Large intestine (tissue), 3 donors: ENCODE data around the gene TMEM38B. TPM values are rescaled to one million over a fixed set of nuclear protein-coding genes. Genes with fewer than 3 reads are reported as not detected.

Experiments used
- DNase-seq, 2 donors: peaks; one replicate each; pipeline versions ENCODE4 v3.0.0 to v3.0.0-alpha.2; 2013
- H3K27ac ChIP-seq: one replicate; pipeline ENCODE4 v1.5.1; 2013; ENCODE audit warnings: low read length
- H3K27me3 ChIP-seq: 2 replicates; pipeline ENCODE4 v1.6.1; 2013; ENCODE audit warnings: low read length; ENCODE audit not compliant: control insufficient read depth, insufficient read depth
- H3K36me3 ChIP-seq: 2 replicates; pipeline ENCODE4 v1.6.1; 2013; ENCODE audit warnings: low read length; ENCODE audit not compliant: control insufficient read depth, insufficient read depth
- H3K4me1 ChIP-seq: one replicate; pipeline ENCODE4 v1.6.1; 2013; ENCODE audit warnings: low read length; ENCODE audit not compliant: control insufficient read depth, insufficient read depth
- H3K4me3 ChIP-seq: one replicate; pipeline ENCODE4 v1.5.1; 2013; ENCODE audit warnings: low read length
- H3K9me3 ChIP-seq: one replicate; pipeline ENCODE4 v1.6.1; 2013; ENCODE audit warnings: mild to moderate bottlenecking, low read depth, low read length, moderate library complexity; ENCODE audit not compliant: control insufficient read depth
- WGBS: methylation state at CpG from one replicate; pipeline ENCODE4 v1.1.5; 2013; ENCODE audit warnings: low lambda C conversion rate; ENCODE audit not compliant: insufficient coverage; 5-methylcytosine and 5-hydroxymethylcytosine counted together
- polyA plus RNA-seq: library from polyadenylated mRNA; unstranded; fragments of 120-200 nt; gene quantifications from one replicate; pipeline ENCODE4 v1.2.1, GENCODE V29; 2013

TMEM38B gene
- polyA plus RNA-seq, 1 donor: 38.7 TPM

GRCh38 chr9:105662184-105663104 is 31.9 kb upstream of the TMEM38B start, which contains the start of gene TAL2:
TAL2 (plus strand) TSS chr9:105662457; CDS start chr9:105662497, 40 bp downstream.
- WGBS: no CpG with 5 or more reads among the region's 12 CpGs
- no peaks in the 10 kb centered on the region for H3K36me3 ChIP-seq
- peaks cover under 1% of the 10 kb centered on the region for H3K27me3 ChIP-seq
- H3K4me3 ChIP-seq: no peak within 1 kb of the TSS
- H3K27ac ChIP-seq: no peak within 1 kb of the TSS
- no peaks in the 10 kb centered on the region for H3K4me1 ChIP-seq
- H3K9me3 ChIP-seq: no peaks in the 10 kb centered on the region
- no peak for DNase-seq

- DNase-seq: no peak
- Histone ChIP-seq H3K9me3 (no peaks in the 10 kb centered on the region), H3K4me3 (no peak overlapping the region), H3K27ac (no peak overlapping the region), H3K4me1 (no peaks in the 10 kb centered on the region), H3K36me3 (no peaks in the 10 kb centered on the region), H3K27me3 (no peaks in the 10 kb centered on the region)
- WGBS: 66% methylated on average over 3 of the region's 5 CpGs
Observed at GRCh38 chr9:105663914-105664313, 30.4 kb upstream of the TMEM38B start.

- H3K27me3 ChIP-seq: no peaks in the 10 kb centered on the region
- H3K4me1 ChIP-seq: no peaks in the 10 kb centered on the region
- no peaks in the 10 kb centered on the region for H3K9me3 ChIP-seq
- H3K4me3 ChIP-seq: no peak overlapping the region
- WGBS: 25% methylated on average over 3 of the region's 4 CpGs
- DNase-seq: no peak
- no peak overlapping the region for H3K27ac ChIP-seq
- no peaks in the 10 kb centered on the region for H3K36me3 ChIP-seq
Observed at GRCh38 chr9:105667867-105668266, 26.5 kb upstream of the TMEM38B start.

GRCh38 chr9:105670315-105670714 is 24.0 kb upstream of the TMEM38B start:
- 67% methylated on average over 1 of the region's 3 CpGs for WGBS
- DNase-seq: no peak
- Histone ChIP-seq H3K27me3 (no peaks in the 10 kb centered on the region), H3K4me1 (no peaks in the 10 kb centered on the region), H3K27ac (no peak overlapping the region), H3K4me3 (no peak overlapping the region), H3K36me3 (no peaks in the 10 kb centered on the region), H3K9me3 (no peaks in the 10 kb centered on the region)

GRCh38 chr9:105670775-105671174 is 23.6 kb upstream of the TMEM38B start:
- Histone ChIP-seq H3K4me1 (no peaks in the 10 kb centered on the region), H3K27me3 (no peaks in the 10 kb centered on the region), H3K36me3 (no peaks in the 10 kb centered on the region), H3K27ac (no peak overlapping the region), H3K9me3 (no peaks in the 10 kb centered on the region), H3K4me3 (no peak overlapping the region)
- no peak for DNase-seq
- 78% methylated on average over 3 of the region's 3 CpGs for WGBS

GRCh38 chr9:105672711-105673234 is 21.6 kb upstream of the TMEM38B start:
- H3K27me3 ChIP-seq: no peaks in the 10 kb centered on the region
- H3K4me1 ChIP-seq: no peaks in the 10 kb centered on the region
- WGBS: 100% methylated on average over 1 of the region's 3 CpGs
- H3K27ac ChIP-seq: no peak overlapping the region
- no peaks in the 10 kb centered on the region for H3K36me3 ChIP-seq
- H3K4me3 ChIP-seq: no peak overlapping the region
- no peak for DNase-seq
- H3K9me3 ChIP-seq: no peaks in the 10 kb centered on the region

- Histone ChIP-seq H3K36me3 (no peaks in the 10 kb centered on the region), H3K4me1 (no peaks in the 10 kb centered on the region), H3K27ac (no peak overlapping the region), H3K9me3 (no peaks in the 10 kb centered on the region), H3K27me3 (no peaks in the 10 kb centered on the region), H3K4me3 (no peak overlapping the region)
- DNase-seq: no peak
- no CpG with 5 or more reads among the region's 3 CpGs for WGBS
Observed at GRCh38 chr9:105673850-105674387, 20.4 kb upstream of the TMEM38B start.

- DNase-seq: no peak
- Histone ChIP-seq H3K36me3 (no peaks in the 10 kb centered on the region), H3K4me1 (no peaks in the 10 kb centered on the region), H3K9me3 (no peaks in the 10 kb centered on the region), H3K4me3 (no peak overlapping the region), H3K27ac (no peak overlapping the region), H3K27me3 (no peaks in the 10 kb centered on the region)
- no CpG with 5 or more reads among the region's 6 CpGs for WGBS
Observed at GRCh38 chr9:105676351-105676923, 17.9 kb upstream of the TMEM38B start.

- WGBS: no CpG with 5 or more reads among the region's 1 CpG
- H3K4me3 ChIP-seq: no peak overlapping the region
- no peaks in the 10 kb centered on the region for H3K36me3 ChIP-seq
- no peak overlapping the region for H3K27ac ChIP-seq
- no peaks in the 10 kb centered on the region for H3K9me3 ChIP-seq
- DNase-seq: no peak
- H3K4me1 ChIP-seq: no peaks in the 10 kb centered on the region
- no peaks in the 10 kb centered on the region for H3K27me3 ChIP-seq
Observed at GRCh38 chr9:105678163-105678562, 16.2 kb upstream of the TMEM38B start.

GRCh38 chr9:105678781-105679180 is 15.6 kb upstream of the TMEM38B start:
- no CpG with 5 or more reads among the region's 1 CpG for WGBS
- H3K4me3 ChIP-seq: no peak overlapping the region
- H3K27ac ChIP-seq: no peak overlapping the region

More at GRCh38 chr9:105678781-105679180, 15.6 kb upstream of the TMEM38B start:
- DNase-seq: no peak
- Histone ChIP-seq H3K36me3 (no peaks in the 10 kb centered on the region), H3K4me1 (no peaks in the 10 kb centered on the region), H3K27me3 (no peaks in the 10 kb centered on the region), H3K9me3 (no peaks in the 10 kb centered on the region)
